OCI-M2 (cell line): Measurements from ENCODE around the gene USP36.

ENCODE experiments used
- DNase-seq: peaks from one replicate; lab custom pipeline; 2025; ENCODE audit not compliant: unreplicated experiment; lab: John Stamatoyannopoulos, UW

Gene USP36

DNA sequence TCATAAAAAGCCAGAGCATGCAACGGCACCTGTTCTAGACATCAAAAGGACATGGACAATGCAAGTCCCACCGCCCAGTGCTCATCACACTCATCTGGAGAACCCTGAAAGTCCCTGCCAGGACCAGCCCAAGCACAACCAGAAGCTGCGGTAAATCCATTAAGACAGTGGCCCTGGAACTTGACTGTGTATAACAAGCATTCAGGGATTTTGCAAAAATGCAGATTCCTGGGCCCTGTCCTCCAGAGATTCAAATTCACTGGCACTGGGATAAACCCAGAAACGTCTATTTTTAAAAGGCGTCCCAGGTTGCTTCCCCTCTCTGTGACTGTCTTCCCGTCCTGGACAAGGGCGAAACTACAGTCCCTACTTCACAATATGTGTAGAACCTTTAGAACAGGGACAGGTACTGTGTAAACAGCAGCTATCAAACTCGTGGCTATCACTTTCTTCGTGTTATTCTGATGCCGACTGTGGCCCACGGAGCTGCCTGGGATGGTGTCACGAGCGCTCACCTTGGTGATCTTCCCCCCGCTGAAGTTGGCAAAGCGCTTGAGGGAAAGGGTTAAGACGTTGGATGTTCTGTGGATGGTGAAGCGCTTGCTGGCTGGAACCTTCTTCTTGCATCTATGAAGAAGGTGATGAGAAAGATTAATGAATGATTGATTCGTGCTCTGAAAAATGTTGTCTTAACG lies 22.3 kb downstream of the USP36 start:
- DNase-seq: no peak

GRCh38 chr17:78817123-78817522 lies 23.5 kb downstream of the USP36 start:
- no peak for DNase-seq

GRCh38 chr17:78815696-78816095 lies 24.9 kb downstream of the USP36 start:
- DNase-seq: no peak

- no peak for DNase-seq
These were observed 27.8 kb downstream of the USP36 start for GRCh38 chr17:78812855-78813254.

DNA sequence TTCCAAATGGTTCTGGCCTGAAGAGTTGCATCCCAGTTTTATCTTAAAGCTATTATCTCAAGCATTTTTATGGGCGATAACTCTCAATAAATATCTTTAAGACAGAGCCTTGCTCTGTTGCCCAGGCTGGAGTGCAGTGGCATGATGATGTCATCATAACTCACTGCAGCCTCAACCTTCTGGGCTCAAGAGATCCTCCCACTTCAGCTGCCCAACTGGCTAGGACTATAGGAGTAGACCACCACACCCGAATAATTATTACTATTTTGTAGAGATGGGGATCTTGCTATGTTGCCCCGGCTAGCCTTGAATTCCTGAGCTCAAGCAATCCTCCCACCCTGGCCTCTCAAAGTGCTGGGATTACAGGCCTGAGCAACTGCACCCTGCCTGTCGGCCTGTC lies 32.5 kb downstream of the USP36 start:
- no peak for DNase-seq

- DNase-seq: no peak
These were observed 34.2 kb downstream of the USP36 start for GRCh38 chr17:78806451-78806850.

GRCh38 chr17:78805301-78805700 lies 35.3 kb downstream of the USP36 start:
- no peak for DNase-seq

DNA sequence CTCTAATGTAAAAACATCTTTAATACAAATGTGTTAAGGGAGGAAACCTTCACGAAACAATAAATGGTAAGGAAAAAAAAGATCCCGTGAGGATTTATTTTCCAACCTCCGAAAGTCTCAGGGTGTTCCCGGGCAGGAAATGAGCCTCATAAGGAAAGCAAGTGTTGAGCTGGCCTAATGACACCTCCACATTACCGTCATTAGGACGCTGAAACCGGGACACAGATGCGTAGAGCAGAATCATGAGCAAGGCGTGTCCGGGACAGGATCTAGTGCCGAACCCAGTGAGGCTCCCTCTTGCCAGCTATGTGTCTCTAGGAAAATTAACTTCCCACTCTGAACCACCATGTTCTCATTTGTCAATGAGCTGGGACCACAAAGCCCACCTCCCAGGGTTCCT lies 35.8 kb downstream of the USP36 start:
- DNase-seq: no peak

DNA sequence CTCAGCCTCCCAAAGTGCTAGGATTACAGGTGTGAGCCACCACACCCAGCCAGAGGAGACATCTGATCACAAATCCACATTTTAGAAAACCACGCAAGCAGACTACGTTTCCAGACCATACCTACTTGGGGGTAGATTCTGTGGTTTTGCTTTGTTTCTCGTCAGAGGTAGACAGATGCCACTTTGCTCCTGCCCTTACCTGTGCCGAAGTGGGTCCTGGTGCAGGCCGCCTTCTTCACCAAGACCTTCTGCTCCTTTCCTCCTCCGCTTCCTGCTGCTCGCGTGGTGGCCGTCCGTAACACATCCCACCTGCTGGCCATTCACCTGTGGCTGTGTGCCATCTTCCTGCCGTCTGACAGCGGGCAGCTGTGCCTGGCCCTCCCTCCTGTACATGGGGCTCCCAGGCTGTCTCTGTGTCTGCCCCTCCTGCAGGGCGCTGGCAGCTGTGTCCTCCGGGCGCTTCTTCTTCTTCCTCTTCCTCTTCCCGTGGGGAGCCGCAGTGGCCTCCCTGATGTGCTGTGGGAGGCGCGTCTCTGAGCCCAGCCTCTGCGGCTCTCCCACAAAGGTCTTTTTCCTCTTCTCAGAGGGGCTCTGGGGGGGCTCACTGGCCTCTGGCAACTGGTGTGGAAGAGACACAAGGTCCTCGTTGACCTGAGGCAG lies 37.3 kb downstream of the USP36 start:
- DNase-seq: no peak

DNA sequence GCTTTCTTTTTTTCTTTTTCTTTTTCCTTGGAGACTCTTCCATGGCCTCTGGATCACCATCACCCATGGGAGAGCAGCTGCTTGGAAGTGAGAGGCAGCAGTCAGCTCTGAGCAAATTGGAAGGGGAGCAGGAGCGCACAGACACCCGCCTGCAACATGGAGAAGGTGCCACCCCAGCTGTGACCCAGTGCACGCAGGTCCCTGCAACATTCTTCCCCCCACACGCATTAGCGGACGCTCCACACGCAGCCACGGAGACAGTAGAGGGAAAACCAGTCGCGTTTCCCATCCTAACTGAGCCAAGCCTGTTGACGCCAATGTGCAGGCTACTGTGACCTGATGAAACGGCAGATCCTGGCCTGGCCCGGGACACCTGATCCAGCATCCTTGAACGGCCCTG lies 38.2 kb downstream of the USP36 start:
- no peak for DNase-seq

GRCh38 chr17:78802008-78802407 lies 38.6 kb downstream of the USP36 start:
- no peak for DNase-seq

- no peak for DNase-seq
These were observed 40.3 kb downstream of the USP36 start for GRCh38 chr17:78800132-78800931.

- no peak for DNase-seq
These were observed 41.7 kb downstream of the USP36 start for GRCh38 chr17:78798695-78799559.

GRCh38 chr17:78797691-78798585 lies 42.7 kb downstream of the USP36 start:
- DNase-seq: no peak

DNA sequence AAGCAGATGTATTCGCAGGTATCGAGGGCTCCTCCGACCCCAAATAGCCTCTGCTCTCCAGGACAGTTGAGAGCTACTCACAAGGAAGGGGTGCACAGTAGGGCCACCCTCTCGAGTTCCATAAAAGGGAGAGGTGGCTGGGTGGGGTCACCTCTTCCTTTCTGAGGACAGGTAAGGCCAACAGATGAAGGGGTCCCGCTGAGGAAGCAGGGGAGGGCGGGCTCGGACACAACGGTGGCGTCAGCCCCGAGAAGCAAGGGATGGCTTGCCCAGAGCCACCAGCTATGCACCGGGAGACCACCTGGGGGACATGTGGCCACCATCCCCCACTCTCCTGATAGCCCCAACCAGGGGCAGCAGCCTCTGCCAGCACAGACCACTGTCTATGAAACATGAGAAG lies 43.4 kb downstream of the USP36 start:
- DNase-seq: no peak

DNA sequence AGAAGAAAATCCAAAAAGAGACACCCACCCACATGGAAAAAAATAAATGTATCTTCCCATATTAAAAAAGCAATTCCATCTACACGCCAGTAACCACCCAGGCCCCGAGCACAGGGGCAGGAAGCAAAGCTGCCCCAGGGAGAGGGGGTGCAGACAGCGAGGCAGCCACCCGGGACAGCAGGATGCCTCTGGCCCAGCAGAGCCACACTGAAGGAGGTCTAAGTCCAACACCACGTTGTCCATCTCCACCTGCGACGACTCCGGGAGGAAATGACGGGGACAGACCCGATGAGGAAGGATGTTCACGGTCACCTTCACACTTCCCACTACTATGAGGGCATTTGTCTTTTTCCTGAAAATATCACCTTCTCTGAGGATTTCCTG lies 44.1 kb downstream of the USP36 start:
- DNase-seq: no peak

- DNase-seq: no peak
These were observed 44.6 kb downstream of the USP36 start for GRCh38 chr17:78795861-78796516.

- DNase-seq: no peak
These were observed 45.6 kb downstream of the USP36 start for GRCh38 chr17:78794864-78795640.

GRCh38 chr17:78794399-78794798 lies 46.2 kb downstream of the USP36 start:
- DNase-seq: no peak
